ENCODE data around the gene CFAP100.

Gene CFAP100

GRCh38 chr3:126424039-126424717 lies 29.5 kb downstream of the CFAP100 start:
- no peak for DNase-seq

- no peak for DNase-seq
Measured at GRCh38 chr3:126424751-126425150, 30.0 kb downstream of the CFAP100 start.

GRCh38 chr3:126431103-126431534 lies 36.4 kb downstream of the CFAP100 start:
- DNase-seq, result no peak

GRCh38 chr3:126432361-126433104 lies 37.8 kb downstream of the CFAP100 start:
- DNase-seq, result no peak

- no peak for DNase-seq
Measured at GRCh38 chr3:126433105-126433430, 38.4 kb downstream of the CFAP100 start.

- no peak for DNase-seq
Measured at GRCh38 chr3:126433496-126434263, 39.0 kb downstream of the CFAP100 start.

- no peak for DNase-seq
Measured at GRCh38 chr3:126434264-126434590, 39.5 kb downstream of the CFAP100 start.

- no peak for DNase-seq
Measured at GRCh38 chr3:126434931-126435411, 40.3 kb downstream of the CFAP100 start.

GRCh38 chr3:126435456-126436315 lies 41.0 kb downstream of the CFAP100 start:
- DNase-seq, result no peak

- no peak for DNase-seq
Measured at GRCh38 chr3:126436826-126437717, 42.4 kb downstream of the CFAP100 start.

- DNase-seq, result no peak
Measured at GRCh38 chr3:126438186-126438585, 43.5 kb downstream of the CFAP100 start.

- DNase-seq, result no peak
Measured at GRCh38 chr3:126438746-126439145, 44.0 kb downstream of the CFAP100 start.

GRCh38 chr3:126439346-126439967 lies 44.7 kb downstream of the CFAP100 start:
- DNase-seq, result no peak

- DNase-seq, result no peak
Measured at GRCh38 chr3:126439968-126440708, 45.4 kb downstream of the CFAP100 start.

- no peak for DNase-seq
Measured at GRCh38 chr3:126440709-126440995, 45.9 kb downstream of the CFAP100 start.

GRCh38 chr3:126441256-126441880 lies 46.7 kb downstream of the CFAP100 start:
- DNase-seq, result no peak

GRCh38 chr3:126442094-126442855 lies 47.6 kb downstream of the CFAP100 start:
- DNase-seq, result no peak

- DNase-seq, result no peak
Measured at GRCh38 chr3:126442856-126443242, 48.1 kb downstream of the CFAP100 start.

GRCh38 chr3:126445506-126445905 lies 50.8 kb downstream of the CFAP100 start:
- DNase-seq, result no peak

- no peak for DNase-seq
Measured at GRCh38 chr3:126446301-126446700, 51.6 kb downstream of the CFAP100 start.

Data from activated T-cell treated with anti-CD3 and anti-CD28 coated beads for 4 hours (primary cell).